NCI-H146 treated with DMSO at 0.1 percent for 48 hours (cell line): ENCODE data around the gene ATE1.
"Not testable (repeated sequence)": the region's sequence is repeated elsewhere in the genome, so short reads cannot be mapped to it uniquely, and the experiment has no call there.

ENCODE experiments used
- DNase-seq: peaks from one replicate; lab custom pipeline; 2025; ENCODE audit not compliant: unreplicated experiment; lab: John Stamatoyannopoulos, UW

ATE1 gene

DNA sequence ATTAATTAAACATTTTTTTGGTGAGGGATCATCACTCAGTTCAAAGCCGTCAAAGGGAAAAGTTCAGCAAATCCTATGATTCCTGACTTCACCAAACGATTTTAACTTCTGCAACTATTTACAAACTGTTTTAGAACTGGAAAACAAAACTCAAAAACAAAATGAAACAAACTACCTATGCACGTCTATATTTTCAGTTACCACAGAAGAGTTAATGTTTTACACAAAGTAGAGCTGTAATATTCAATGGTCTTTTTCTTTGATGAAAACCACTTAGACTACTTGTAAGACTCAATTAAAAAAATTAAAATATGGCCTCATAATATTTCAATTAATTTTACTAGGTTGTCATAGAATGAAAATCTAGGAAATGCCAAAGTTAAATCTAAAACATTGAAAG, 131.5 kb downstream of the ATE1 start:
- DNase-seq = no peak

DNA sequence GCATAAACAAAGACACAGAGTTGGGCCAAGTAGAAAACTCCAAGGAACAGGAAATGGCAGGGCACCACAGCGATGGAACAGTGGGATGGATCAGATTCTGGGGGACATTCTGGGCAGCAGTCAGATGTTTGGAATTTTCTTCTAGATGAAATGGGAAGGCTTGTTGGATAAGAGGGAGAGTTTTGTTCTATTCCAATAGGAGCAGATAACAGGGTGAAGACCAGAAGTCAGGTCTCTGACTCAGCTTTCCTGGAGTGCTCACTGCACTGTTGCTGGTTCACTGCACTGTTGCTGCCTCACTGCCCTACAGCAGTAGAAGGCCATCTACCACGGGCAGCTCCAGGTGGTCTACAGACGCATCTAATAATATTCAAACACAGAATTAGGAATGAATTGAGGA, 135.6 kb downstream of the ATE1 start:
- DNase-seq = no peak

DNA sequence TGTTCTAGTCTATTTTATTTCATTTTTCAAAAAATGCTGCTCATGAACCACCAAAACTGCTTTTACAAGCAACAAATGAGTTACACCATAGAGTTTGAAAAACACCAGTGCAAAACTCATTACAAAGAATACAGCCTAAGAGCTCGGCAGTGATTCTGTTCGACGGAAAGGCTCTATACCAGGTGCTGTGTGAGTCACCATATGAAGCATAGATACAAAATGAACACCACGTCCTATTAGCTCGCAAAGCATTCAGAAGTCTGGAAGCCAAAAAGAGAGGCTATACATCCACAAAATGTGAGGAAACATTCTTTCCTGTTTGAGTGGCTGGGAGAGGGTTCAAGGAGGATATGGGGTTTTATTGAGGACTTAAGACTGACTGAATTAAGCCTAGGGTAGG, 136.1 kb downstream of the ATE1 start:
- DNase-seq = no peak

DNA sequence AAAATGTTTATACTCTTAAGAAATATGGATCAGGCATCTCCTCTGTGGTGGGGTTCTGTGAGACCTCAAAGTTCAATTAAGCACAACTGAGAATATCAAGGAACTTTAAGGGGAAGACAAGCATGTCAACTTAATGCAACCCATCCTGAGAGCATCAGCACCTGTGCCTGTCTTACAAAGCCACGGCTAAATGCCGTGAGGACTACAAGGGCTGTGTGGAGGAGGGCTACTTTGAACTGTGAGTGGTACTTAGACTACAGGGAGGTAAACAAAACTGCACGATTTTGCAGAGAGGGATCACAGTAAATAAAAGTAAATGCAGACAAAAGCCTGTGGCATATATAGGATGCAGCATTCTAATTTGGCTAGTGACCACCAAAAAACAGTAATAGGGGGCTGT, 139.1 kb downstream of the ATE1 start:
- no peak for DNase-seq

DNA sequence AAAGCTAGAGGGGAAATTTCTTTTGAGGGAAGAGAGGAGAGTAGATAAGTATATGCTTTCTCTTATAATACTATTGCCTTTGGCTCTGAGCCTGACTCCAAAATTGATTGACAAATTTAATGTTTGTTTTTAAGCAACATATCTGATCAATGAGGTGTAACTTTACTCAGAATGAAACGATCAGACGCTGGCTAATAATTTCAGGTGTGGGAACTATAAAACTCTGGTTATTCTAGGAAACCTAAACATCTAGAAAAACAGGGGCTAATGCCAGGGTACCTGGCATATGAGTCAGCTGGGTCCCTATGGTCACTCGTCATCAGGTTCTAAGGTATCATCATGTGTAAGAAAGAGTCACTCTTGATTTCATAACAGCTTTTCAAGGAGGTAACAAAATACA, 139.7 kb downstream of the ATE1 start:
- no peak for DNase-seq

DNA sequence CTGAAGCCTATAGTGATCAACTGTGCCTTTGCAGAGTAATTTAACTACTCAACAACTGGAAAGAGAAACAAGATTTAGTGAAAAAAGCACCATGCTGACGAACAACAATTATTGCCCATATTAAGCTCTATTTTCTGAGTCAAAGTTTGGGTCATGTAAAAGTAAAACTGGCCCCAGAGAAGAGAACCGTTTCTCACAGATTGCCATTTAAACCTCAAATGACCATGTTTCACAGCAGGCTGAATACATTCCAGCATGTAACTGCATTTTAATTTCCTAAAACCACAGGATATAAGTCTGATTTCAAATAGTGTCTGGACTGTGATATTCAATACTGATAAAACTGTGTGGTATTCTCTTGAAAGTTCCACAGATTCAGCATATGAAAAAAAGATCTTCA, 140.7 kb downstream of the ATE1 start:
- no peak for DNase-seq

DNA sequence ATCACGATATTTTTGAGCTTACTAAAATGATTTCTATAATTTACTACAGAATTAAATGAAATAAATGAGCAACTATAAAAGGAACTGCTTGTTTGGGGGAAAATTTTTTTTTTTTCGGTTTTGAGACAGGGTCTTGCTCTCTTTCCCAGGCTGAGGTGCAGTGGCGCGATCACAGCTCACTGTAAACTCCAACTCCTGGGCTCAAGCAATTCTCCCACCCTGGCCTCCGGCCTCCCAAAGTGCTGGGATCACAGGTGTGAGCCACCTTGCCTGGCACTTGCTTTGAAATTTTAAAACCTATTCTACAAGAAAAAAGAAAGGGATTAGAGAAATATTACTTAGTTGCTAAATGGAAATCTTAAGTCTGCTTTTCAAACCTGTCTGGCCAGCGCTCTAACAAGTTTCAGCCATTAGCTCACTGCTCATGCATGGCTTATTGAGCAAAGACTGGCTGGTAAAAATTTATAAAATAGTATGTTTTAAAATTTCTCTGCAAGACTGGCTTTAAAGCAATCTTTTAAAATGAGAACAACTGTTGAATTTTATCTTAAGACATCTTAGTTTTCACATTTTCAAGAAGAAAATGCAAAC, 144.0 kb downstream of the ATE1 start:
- no peak for DNase-seq

DNA sequence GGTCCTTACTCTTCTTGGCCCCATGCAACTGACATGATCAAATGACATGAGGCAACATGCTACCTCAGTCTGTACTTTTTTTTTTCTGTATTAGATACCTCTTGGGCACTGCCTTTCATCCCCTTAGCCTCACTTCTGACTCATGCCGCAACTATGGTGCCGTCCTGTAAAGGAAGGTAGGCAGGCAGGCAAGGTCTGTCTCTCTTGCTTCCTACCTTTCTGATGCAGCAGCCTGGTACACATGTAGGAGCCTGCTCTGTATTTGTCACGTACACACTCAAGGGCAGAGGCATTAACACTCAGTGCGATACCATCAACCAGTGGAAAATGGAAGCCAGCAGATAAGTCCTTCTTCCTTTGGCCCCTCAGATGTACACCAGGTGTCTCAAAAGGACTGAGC, 146.7 kb downstream of the ATE1 start:
- no peak for DNase-seq

DNA sequence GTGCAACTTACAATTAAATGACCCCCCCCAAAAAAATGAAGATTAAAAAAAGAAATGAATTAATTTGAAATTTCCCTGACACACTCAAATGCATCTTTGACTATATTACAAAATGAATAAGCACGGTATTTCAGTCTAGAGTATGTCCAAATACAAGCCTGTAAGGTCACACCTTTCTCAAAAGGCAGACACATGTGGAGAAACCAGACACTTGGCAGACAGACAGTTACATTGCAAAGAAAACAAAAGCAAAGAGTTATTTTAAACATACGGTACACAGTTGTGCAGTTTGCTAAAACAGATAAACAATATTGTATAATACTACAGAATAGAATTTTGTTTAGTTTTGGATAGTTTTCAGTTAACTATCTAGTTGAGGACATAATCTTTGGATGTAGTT, 153.0 kb downstream of the ATE1 start:
- DNase-seq = no peak

DNA sequence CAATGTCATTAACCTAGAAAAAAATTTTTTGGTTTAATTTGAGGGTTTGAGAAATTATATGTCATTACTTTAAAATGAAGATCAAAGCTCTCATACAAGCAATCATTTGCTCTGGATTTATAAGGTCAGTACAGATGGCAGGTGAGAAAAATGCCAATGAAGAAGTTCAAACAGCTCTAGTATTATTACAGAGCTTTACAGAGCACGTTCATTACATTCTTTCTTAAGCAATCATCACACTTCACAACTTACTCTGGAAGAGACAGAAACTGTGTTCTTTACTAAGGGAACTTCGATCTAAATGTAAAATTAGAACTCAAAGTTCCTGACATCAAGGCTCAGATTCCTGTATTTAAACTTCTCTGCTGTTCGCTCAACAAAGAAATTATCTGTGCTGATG, 153.4 kb downstream of the ATE1 start:
- no peak for DNase-seq

DNA sequence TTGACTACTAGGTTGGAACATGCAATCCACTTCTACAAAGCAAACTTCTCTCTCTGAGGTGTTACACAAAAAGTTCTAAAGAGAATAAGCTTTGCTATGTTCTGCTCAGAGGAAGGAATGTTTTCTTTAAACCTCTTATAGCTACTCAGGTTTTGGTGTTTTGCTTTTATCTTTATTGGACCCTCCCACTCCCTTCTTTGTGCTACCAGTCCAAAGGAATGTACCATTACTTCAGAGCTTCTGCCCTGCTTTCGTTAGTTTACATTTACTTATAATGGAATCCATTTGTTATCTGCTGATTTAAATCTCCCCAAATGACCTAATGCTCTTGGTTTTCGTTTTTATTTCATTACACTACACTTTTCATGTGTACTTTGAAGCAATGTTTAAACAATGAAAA, 154.9 kb downstream of the ATE1 start:
- no peak for DNase-seq

DNA sequence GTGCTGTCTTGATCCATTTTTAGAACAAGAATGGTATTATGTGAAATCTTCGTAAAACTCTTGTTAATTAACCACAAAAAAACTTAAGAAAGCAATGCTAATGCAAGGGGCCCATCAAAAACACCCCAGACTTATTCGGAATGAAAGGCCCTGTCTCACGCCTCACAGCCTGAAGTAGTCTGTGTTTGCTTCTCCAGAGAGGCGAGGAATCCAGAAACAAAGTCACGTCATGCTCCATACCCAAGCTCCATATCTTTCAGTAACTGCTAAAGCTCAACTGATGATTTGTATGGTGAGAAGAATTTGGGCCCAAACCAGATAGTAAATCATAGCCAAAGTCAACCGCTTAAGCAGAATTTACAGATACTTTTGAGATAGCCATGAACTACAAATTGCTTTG, 155.4 kb downstream of the ATE1 start:
- no peak for DNase-seq

DNA sequence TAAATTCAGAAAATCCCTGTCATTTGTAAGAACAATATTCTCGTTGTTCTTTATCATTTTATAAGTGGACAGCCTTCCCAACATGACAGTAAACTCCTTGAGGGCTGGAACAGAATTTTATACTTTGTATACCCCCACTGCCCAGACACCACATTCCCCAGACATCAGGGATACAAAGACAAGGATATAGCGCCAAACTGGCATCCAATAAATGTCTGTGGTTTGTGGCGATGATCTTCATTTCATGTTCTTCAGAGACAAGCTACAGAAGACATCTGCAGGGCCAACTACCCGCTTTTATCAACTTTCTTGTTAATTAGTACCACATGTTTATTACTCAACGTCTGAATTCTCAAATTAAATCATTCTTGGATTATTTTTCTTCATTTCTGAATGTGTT, 155.9 kb downstream of the ATE1 start:
- DNase-seq = no peak

DNA sequence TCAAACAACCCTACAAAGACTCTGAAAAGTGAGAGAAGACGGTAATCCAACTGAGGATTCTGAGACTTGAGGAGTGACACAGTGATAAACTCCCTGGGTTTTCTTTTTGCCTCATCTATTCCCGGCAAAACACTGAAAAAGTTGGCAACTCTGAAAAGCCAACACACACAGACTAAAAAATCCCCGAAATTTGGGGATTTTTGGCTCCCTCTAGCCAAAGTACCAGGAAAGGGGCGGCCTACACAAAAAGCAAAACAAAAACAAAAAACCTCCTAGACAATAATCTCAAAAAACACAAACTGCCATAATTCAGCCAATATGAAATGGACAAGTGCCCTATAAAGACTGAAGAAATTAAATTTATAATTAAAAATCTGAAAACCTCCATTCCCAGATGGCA, 161.4 kb downstream of the ATE1 start:
- DNase-seq = no peak

DNA sequence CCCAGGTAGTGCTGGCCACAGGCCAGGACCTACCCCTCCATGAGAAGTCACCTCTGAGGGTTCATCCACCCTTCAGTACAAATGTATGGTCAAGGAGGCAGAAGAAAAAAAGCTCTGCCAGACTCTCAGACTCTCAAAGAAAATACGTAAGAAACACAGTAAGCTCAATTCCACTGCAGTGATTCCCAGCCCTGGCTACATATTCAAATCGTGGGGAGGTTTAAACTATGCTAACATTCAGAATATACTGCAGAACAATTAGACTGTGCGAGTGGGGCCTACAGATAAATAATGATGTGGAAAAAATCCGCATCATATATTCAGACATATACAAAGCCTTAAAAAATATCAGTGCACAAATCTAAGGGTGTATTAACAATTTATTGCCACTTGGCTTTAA, 162.6 kb downstream of the ATE1 start:
- no peak for DNase-seq

DNA sequence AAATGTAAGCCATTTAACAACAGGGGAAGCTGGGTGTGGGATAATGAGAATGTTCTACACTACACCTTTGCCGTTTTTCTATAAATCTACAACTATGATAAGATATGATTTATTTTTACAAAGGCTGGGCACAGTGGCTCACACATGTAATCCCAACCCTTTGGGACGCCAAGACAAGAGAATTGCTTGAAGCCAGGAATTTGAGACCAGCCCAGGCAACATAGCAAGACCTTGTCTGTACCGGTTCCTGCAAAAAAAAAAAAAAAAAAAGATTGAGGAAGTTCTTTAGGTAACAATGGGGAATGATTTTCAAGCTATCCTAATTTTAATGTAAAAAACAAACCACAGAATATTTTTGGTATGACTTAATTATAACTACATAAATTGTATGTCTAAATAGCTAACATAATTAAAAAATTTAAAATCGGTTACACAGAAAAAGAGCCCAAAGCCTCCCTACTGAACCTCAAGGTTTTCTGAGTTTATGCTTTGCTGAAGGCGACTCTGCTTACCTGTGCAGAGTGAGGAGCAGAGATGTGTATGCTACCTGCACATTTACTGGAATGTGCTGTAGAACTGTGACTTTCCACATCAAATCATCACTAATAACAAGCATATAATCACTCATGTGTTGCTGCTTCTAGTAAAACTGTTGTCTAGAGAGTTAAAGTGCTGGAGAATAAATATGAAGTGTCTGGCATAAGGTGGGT, 163.4 kb downstream of the ATE1 start:
- DNase-seq = no peak

DNA sequence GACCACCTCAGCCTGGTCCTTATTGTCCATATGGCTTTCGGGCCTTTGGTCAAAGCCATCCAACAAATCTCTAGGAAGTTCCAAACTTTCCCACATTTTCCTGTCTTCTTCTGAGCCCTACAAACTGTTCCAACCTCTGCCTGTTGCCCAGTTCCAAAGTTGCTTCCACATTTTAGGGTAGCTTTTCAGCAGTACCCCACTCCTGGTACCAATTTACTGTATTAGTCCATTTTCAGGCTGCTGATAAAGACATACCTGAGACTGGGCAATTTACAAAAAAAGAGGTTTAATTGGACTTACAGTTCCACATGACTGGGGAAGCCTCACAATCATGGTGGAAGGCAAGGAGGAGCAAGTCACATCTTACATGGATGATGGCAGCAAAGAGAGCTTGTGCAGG, 170.6 kb downstream of the ATE1 start:
- not testable (repeated sequence) for DNase-seq

DNA sequence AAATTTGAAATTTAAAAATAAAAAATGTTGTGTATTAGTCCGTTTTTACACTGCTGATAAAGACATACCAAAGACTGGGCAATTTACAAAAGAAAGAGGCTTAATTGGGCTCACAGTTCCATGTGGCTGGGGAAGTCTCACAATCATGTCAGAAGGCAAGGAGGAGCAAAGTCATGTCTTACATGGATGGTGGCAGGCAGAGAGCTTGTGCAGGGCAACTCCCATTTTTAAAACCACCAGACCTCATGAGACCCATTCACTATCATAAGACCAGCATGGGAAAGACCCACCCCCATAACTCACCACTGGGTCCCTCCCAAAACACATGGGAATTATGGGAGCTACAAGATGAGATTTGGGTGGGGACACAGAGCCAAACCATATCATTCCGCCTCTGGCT, 172.3 kb downstream of the ATE1 start:
- not testable (repeated sequence) for DNase-seq

DNA sequence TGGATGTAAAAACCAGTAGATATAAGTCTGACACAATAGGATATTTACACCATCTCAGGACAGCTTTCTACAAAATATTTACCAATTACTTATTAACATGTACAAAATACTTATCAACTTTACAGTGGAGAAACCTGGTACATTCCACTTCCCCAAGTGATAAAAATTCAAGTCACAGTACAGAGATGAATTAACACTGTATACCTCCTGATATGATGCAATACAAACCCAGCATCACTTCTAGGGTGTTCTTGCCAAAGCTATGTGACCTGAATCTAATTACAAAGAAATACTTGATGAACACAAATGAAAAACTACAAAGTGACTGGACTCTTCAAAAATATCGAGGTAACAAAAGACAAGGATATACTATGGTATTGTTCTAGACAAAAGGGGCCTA, 173.2 kb downstream of the ATE1 start:
- DNase-seq = no peak

DNA sequence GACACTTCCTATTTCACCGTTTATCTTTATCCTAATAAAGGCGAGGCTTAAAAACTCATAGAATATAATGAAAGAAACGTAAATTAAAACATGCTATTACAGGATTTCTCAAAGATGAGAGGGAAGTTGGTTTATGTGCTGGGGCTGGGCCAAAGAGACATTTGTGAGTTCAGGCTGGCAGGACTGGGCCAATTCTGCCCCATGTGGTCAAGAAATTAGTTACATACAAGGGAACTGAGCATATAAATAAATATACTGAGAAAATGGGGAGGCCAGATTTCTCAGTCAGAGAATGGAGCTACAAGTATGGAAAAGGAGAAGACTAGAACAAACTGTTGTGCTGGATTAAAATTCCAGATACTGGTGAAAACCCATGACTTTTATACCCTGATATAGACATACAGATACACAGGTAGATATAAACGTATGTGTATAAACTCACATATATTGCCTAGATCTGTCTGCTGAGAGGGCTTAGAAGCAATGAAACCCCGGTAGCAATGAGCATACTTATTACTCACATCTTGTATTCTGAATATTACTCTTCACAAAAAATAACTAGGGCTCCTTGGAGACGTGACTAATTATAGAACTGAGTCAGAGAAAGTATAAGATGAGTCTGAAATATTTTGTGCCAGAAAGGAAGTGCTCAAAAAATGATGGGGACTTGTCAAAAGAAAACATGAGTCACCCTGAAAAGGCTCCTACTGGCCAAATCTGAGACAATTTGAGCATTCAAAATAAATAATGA, 173.9 kb downstream of the ATE1 start:
- DNase-seq = no peak

DNA sequence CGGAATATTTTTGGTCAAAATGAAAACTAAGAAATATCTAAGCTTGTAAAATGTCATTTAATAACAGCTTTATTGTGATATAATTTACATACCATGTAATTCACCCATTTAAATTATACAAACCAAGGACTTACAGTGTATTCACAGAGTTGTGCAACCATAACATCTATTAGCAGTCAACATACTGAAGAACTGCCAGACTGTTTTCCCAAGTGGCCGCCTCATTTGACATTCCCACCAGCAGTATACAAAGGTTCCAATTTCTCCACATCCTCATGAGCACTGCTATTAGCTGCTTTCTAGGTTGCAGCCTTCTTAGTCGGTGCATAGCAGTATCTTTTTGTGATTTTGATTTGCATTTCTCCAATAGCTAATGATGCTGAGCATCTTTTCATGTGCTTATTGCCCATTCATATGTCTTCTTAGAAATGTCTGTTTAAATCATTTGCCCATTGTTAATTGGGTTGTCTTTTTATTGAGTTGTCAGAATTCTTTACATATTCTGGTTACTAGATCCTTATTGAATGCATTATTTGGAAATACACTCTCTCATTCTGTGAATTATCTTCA, 176.6 kb downstream of the ATE1 start:
- DNase-seq = no peak

DNA sequence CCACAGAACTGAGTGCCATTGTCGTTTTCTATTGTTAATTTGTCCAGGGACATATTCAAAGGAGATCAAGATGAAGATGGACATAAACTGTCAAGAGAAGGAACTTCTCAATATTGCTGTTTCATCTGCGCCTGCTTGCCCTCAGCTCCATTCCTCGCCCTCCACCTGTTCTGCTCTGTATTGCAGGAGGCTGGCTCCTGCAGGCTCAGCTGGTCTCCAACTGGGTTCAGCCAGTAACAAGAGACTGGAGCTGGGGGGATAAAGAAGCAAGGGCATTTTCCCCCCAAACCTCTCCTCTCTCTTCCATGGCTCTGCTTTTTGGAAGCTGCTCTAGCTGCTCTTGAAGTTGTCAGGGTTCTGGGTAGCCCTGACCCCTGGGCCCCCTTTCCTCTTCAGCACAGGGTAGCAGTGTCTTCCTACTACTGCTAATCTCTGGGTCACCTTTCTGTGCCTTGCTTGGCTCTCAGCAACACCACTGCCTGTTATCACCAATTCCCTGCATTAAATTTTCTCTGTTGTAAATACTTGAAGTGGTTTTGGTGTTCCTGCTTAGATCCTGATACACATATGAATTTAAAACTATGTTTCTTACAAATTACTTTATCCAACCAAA, 180.6 kb downstream of the ATE1 start:
- no peak for DNase-seq
